HG03095 (cell line): ENCODE results near the gene RHBDF1.
A peak's percentile ranks its signal among the peaks of the same experiment; 100 is the strongest.

Source experiments
- ATAC-seq: cut with Tn5 transposase; IDR thresholded peaks from one replicate; pipeline ENCODE4 v1.9.1; 2021; ENCODE audit warnings: moderate library complexity; ENCODE audit not compliant: unreplicated experiment

Gene RHBDF1

GRCh38 chr16:92431-93339 is 20.3 kb upstream of the RHBDF1 start:
- no peak for ATAC-seq

- ATAC-seq: no peak
Observed at GRCh38 chr16:91484-91883, 19.1 kb upstream of the RHBDF1 start.

DNA sequence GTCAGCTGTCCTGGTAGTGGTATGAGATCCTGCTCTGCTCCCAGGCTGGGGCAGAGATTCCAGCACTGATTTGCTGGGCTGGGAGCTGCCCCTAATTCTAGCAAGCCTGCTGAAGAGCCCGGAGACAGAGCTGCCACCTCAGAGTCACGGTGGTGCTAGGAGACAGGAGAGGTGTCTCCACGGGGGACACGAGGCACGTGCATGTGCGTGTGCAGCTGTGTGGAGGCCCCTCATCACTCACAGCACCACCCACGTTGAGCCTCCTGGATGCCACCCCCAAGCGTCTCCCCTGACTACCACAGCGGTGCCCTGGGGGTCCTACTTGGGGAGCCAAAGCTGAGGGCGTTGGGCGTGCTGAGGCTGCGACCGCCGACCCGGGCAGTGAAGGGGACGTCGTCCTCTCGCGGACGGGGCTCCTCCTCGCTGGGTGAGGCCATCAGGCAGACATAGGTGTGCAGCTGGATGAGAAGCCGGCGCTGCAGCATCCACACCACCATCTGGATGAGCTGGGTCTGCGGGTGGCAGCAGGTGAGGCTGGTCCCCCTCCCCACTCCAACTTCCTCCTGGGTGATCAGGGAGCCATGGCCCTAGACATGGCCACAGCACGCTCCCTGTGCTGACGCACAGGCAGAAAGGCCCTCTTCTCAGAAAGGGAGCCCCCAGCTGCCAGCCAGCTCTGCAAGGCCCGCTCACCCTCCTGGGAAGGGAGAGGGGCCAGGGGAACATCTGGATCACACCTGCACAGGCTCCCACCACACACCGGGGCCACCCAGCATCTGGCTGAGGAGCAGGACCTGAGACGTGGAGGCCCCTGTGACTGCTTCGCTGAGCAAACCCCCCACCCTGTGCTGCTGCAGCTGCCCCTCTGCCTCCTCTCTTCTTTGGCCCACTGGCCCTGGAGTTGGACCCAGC is 17.2 kb upstream of the RHBDF1 start:
- ATAC-seq: no peak

GRCh38 chr16:88613-89012 is 16.2 kb upstream of the RHBDF1 start:
- ATAC-seq: no peak

DNA sequence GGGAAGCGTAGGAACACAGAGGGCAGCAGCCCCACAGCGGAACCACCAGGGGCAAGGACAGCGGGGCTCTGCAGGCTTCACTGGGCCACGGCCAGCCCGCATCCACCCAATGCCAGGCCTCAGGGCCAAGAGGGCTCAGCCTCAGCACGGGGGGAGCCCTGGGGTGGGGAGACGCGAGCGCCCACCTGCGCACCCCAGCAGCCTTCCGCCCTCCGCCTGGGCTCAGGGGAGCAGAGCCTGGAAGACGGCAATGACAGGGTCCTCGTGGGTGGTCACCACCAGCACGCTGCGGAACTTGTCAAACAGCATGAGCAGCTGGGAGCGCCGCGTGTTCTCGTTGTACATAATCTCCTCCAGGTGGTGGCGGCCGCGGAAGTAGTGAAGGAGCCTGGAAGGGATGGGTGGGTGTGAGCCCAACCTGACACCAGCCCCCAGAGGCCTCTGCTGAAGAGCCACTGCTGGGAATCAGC is 14.1 kb upstream of the RHBDF1 start:
- no peak for ATAC-seq

DNA sequence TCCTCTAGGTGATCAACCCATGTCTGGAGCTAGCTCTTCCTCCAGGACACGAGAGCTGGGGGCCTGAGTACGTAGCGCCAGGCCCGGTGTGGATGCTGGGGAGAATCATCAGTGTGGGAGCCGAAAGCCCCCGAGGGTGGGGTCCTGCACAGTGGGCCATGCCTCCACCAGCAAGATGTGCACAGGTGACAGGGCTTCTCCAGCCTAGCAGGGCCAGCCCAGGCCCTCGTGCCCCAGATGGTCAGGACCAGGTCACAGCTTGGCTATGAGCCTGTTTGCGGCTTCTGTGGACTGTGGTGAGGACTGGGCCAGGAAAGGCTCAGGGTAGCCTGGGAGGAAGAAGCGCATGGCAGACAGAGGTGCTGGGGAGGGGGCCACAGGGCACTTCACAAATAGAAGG is 13.4 kb upstream of the RHBDF1 start:
- ATAC-seq: no peak

- peak; percentile 4 for ATAC-seq
Observed at GRCh38 chr16:85407-85782, 13.0 kb upstream of the RHBDF1 start.

- ATAC-seq: peak; percentile 58
Observed at GRCh38 chr16:84718-85406, 12.4 kb upstream of the RHBDF1 start.

GRCh38 chr16:83781-84615 is 11.6 kb upstream of the RHBDF1 start:
- no peak for ATAC-seq

DNA sequence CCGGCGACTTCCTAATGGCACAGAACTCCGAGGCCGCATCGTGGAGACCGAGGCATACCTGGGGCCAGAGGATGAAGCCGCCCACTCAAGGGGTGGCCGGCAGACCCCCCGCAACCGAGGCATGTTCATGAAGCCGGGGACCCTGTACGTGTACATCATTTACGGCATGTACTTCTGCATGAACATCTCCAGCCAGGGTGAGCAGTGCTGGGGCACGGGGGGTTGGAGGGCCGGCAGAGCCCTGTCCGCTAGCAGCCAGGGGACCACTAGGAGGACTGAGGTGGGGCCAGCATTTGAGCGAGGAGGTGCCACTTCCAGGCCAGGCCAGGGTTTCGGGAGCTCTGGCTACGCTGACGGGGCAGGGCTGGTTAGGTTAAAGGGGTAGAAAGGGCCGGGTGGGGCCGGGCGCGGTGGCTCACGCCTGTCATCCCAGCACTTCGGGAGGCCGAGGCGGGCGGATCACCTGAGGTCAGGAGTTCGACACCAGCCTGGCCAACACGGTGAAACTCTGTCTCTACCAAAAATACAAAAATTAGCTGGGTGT is 10.7 kb upstream of the RHBDF1 start:
- ATAC-seq: no peak

DNA sequence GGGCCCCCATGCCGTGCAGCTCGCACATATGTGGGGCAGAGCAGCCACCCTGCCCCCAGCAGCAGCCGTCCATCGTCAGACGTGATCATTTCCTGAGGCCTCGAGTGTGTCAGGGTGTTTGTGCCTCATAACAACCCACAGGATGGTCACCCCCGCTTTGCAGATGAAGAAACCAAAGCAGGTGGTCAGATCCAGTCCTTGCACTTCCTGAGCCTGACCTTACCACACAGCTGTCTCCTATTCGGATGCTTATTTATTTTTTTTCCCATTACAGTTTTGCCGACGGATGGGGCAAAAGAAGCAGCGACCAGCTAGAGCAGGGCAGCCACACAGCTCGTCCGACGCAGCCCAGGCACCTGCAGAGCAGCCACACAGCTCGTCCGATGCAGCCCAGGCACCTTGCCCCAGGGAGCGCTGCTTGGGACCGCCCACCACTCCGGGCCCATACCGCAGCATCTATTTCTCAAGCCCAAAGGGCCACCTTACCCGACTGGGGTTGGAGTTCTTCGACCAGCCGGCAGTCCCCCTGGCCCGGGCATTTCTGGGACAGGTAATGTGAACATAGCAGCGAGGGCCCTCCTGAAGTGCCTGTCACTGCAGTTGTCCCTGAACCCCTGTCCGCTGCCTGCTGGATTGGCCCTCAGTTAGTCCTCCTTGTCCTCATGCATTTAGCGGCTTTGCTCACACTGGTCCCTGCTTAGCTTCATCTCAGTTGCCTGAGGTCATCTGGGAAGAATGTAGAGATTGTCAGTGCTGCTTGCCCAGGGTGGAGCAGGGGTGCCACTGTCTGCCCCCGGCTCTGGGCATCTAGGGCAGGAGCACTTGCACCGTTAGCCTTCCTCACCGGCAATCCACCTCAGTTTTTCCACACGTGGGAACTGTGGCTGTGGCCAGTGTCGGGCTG is 7.0 kb upstream of the RHBDF1 start:
- no peak for ATAC-seq

GRCh38 chr16:78444-79150 is 6.2 kb upstream of the RHBDF1 start:
- ATAC-seq: peak; percentile 4

DNA sequence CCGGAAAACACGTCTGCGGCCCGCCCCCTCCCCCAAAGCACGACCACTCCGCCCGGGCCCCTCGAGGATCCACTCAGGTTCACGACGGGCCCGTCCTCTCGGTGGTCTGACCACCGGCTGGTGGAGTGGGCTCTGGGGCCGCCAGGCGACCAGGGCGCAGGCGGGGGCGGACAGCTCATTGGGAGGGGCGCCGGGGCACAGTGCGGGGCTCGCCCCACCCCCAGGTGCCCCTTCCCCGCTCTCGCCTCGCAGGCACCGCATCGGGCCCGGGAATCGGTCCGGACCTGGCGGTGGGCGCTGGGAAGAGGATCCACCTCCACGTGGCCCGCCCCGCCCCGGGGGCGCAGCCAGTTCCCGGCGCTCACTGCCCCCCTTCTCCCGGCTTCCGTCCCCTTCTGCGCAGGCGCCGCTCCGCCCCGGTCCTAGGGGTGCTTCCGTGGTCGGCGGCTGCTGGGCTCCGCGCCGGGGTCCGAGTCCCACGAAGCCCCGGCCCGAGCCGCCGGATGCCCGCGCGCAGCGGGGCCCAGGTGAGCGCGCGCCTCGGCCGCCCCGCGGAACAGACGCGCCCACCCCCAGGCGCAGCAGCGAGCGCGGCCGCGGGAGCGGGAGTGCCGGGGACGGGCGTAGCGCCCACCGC is 5.5 kb upstream of the RHBDF1 start, which contains the start of gene MPG:
Gene MPG (plus strand): TSS at position 419 of the 637 bp plus-strand sequence. CDS start 85 bp downstream, at position 504.
- peak; percentile 55 for ATAC-seq

DNA sequence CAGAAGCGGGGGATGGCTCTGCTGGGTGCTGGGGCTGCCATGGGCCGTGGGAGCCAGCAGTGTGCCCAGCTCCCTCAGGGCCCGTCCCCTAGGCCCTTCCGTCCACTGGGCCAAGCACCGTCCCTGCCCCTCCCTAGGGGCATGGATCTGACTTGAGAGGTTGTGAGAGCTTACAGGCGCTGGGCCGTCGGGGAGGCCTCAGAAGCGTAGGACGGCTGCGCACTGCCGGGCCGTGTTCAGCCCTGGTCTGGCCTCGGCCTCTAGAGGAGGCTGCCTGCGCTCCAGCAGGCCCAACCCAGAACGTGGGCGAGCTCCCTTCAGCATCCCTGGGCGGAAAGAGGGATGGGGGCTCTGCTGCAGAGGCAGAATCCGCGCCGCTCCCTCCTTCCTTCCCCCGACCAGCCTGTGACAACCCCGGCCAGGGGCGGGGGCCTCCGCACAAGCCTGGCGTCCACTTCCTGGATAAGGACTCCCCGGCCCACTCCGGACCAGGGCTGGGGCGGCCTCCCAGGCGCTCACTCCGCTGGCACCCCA is 4.9 kb upstream of the RHBDF1 start:
- ATAC-seq: peak; percentile 23

DNA sequence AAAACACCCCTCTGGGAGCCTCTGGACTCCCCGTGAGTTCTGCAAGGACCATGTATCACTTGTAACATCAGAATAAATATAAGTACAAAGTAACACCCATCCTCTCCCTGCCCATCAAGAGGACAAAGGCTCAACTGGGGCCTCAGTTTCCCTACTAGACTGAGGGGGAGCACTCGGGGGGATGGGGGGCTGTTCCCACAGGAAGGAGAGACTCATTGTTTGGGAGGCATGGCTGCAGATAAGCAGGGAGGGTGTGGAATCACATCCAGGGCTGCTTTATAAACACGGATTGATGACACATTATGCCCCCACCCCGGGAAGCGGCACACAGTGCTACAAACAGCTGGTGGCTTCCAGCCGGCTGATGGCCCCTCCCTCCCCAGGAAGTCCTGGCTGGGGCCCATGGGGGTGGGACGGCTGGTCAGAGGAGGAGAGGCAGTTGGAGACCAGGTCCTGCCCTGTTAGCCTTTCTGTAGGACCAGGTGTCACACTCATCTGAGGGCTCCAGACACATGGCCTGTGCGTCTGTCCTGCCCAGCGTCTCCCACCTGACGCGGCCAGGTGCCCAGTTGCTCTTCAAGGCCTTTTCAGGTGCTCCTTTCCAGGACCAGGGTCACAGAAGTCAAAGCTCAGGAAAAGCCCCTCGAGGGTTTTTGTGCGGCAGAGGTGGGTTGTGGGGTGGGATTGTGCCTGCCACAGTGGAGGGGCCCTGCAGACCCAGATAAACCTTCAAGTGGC is 4.3 kb upstream of the RHBDF1 start:
- no peak for ATAC-seq

DNA sequence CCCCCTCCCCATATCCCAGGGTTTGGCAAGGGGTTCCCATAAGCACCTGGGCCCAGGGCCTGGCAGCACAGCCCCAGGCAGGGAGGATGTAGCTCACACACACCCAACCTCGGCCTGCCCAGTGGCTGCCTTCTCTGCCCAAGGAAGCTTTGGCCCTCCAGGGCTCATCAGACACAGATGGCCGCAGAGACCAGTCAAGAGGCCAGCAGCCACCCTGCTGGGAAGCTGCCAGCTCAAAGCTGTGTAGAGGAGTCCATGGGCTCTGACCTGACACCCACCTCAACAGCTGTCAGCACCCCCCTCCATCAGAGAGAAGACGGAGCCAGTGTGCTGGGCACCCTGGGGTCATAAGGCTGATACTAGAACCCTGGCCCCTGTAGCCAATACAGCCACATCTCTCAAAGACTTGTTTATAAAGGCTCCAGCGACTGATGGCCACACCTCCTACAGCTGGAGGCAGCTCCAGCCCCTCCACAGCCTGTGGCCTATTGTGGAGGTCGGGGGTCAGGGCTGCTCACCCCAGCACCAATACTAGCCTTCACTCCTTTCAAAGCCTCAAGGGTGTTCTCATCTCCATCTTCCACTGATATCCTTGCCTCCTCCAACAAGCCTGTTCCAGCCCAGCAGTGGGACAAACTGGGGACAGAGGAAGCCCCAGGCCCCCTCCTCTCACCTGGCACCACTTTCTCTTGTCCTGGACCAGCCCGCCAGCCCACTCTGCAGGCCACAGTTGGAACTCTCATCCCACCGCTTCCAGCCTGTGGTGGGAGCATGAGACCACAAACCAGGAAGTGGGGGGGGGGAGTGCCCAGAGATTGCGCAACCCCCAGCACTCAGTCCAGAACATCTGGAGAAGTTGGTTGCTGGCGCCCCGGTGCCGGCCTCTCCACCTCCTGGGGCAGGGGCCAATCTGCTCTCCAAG is 3.4 kb upstream of the RHBDF1 start:
- no peak for ATAC-seq
